HG03342 (cell line): ENCODE data around the gene MVP.
A peak's percentile ranks its signal among the peaks of the same experiment; 100 is the strongest.

ENCODE experiments used
- ATAC-seq: cut with Tn5 transposase; IDR thresholded peaks from one replicate; pipeline ENCODE4 v1.9.1; 2021; ENCODE audit warnings: mild to moderate bottlenecking, moderate library complexity; ENCODE audit not compliant: unreplicated experiment

MVP gene

DNA sequence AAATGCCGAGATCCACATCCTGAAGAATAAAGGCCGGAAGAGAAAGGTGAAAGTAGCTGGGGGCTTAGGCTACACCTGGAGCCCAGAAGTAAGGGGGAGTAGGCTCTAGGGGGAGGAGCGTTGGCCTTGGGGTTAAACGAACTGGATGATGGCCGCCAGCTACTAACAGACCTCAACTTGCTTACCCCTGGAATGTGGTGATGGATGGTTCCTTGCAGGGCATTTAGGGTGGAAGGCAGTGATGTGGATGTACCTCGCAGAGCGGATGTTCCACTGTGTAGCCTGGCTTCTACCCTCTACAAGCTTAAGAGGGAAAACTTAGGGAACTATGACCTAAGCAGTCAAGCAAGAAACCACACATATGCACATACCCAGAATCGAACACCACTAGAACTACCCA, 16.2 kb upstream of the MVP start:
- ATAC-seq, result no peak

- no peak for ATAC-seq
Measured at GRCh38 chr16:29804455-29805231, 15.6 kb upstream of the MVP start.

DNA sequence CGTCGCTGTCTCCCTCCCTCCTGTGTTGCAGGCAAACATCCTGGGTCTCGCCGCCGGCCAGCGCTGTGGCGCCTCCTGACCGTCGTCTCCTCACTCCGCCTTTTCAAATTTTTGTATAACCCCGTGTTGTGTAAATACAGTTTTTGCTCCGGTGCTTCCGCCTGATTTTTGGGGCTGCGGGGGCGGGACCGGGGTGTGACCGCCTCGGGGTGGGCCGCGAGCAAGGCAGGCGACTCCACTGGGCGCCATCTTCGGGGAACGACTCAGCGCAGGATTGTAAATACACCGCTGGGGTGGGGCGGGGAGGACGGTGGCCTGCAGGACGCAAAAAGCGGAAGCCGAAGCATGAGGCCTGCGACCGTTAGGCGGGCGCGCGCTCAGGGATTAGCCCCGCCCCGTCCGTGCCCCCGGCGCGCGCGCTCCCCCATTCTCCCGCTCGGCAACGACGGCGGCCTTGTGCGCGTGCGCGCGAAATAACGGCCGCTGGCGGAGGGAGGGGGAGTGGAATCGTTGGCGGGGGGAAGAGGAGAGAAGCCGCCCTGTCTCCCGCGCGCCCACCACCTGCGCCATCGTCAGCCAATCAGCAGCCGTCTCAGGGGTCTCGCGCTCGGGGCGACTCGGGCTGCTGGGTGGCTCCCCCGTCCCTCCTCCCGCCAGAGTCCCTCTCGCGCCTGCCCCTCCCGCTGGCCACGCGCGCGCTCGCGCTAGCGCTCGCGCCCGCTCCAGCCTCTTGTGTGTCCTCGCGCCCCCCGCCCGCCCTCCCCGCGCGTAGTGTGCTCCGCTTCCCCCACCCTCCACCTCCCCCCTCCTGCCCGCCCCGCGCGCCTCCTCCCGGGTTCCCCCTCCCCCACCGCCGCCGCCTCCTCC, 14.8 kb upstream of the MVP start:
- peak; percentile 46 for ATAC-seq

- ATAC-seq, result no peak
Measured at GRCh38 chr16:29806099-29806579, 14.1 kb upstream of the MVP start, which contains the start of gene MAZ. MAZ (plus strand) TSS chr16:29806529; CDS start chr16:29806702, 173 bp downstream.

GRCh38 chr16:29806641-29807425, 13.4 kb upstream of the MVP start:
- no peak for ATAC-seq

DNA sequence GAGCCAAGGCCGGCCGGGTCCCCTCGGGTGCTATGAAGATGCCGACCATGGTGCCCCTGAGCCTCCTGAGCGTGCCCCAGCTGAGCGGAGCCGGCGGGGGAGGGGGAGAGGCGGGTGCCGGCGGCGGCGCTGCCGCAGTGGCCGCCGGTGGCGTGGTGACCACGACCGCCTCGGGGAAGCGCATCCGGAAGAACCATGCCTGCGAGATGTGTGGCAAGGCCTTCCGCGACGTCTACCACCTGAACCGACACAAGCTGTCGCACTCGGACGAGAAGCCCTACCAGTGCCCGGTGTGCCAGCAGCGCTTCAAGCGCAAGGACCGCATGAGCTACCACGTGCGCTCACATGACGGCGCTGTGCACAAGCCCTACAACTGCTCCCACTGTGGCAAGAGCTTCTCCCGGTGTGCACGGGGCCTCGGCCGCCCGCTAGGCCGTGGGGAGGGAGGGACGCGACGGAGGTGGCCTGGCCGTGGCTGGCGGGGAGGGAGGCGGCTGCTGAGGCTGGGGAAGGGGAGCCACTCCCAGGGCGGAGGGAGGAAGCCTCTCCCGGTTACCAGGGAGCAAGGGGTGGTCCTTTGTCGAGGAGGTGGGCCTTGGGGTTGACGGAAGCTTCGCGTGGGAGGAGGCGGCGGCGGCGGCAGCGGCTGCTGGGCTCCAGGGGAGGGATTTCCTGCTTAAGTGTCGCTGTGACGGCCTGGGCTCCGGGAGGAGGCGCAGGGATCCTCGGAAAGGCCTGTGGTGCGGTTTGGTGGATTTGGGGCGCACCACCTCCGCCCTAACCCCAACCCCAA, 12.6 kb upstream of the MVP start:
- no peak for ATAC-seq

GRCh38 chr16:29808219-29808900, 11.9 kb upstream of the MVP start:
- no peak for ATAC-seq

DNA sequence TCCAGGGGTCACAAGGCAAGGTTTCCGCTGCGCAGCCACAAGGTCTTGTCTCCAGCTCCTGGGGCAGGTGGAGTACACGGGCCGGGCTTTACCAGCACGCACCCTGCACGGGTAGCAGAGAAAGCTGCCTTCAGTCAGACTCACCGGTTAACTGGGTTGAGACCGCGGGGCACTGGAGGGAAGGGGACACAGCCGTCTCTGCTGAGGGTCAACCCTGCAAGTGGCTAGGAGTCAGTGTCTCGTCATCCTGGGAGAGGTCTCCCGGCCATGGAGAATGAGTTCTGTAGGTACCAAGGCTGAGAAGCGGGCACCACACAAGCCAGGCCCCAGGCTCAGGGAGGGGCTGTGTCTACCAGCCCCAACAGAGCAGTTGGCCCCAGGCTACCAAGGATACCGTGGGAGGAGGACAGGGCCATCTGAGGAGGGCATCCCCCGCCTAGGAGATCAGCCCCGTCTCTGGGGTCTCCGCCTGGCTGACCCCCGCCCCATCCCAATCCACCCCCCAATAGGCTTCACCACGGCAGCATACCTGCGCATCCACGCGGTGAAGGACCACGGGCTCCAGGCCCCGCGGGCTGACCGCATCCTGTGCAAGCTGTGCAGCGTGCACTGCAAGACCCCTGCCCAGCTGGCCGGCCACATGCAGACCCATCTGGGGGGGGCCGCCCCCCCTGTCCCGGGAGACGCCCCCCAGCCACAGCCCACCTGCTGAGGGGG, 11.1 kb upstream of the MVP start:
- no peak for ATAC-seq

DNA sequence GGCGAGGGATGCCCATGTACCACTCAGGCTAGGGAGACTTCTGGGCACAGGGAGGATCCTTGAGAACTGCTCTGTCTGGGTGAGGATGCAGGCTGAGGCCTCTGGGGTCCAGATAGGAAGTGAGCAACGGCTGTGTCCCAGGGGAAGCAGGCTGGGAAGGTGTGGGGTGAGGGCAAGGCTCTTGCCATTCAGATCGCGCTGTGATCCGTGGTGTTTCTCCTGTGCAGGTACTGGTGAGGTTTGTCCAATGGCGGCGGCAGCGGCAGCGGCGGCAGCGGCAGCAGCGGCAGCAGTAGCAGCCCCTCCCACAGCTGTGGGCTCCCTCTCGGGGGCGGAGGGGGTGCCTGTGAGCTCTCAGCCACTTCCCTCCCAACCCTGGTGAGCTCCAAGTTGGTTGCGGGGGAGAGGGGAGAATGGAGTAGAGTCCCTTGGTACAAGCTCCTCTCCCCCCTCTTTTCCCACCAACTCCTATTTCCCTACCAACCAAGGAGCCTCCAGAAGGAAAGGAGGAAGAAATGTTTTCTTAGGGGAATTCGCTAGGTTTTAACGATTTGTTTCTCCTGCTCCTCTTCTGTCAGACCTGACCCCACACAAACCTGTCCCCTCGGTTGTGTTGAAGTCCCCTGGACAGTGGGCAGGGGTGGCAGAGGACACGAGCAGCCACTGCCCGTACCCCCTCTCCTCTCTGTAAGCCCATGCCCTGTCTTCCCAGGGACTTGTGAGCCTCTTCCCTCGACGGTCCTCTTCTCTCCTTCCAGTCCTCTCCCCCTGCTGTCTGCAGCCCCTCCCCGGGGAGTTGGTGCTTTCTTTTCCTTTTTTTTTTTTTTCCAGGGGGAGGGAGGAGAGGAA, 10.2 kb upstream of the MVP start:
- no peak for ATAC-seq

- no peak for ATAC-seq
Measured at GRCh38 chr16:29810699-29811169, 9.5 kb upstream of the MVP start.

- peak; percentile 29 for ATAC-seq
Measured at GRCh38 chr16:29811170-29811895, 8.9 kb upstream of the MVP start.

GRCh38 chr16:29811896-29812665, 8.2 kb upstream of the MVP start, which contains the start of gene PRRT2:
PRRT2 (plus strand) TSS chr16:29812193; CDS start chr16:29813055, 862 bp downstream.
- no peak for ATAC-seq

GRCh38 chr16:29812754-29813643, 7.3 kb upstream of the MVP start:
- no peak for ATAC-seq

GRCh38 chr16:29813644-29814562, 6.4 kb upstream of the MVP start:
- no peak for ATAC-seq
